ENCODE measurements around the gene SHKBP1. TPM values are rescaled to one million over a fixed set of nuclear protein-coding genes. Genes with fewer than 3 reads are reported as not detected.

Gene SHKBP1
- total RNA-seq, 1 experiment from 2014 or later = 52.3 TPM

GRCh38 chr19:40598121-40598917 lies 21.6 kb downstream of the SHKBP1 start:
- peak; percentile 94 for DNase-seq
- H3K36me3 ChIP-seq (replicated peaks; ENCODE audit: control insufficient read depth, insufficient read depth, low read length) = no peaks in the 10 kb centered on the region
- H3K4me3 ChIP-seq (ENCODE audit: insufficient read depth, low read depth, low read length) = peak overlapping the region; percentile 69
- peaks cover 56% of the 10 kb centered on the region for H3K27me3 ChIP-seq (ENCODE audit: control insufficient read depth, insufficient read depth, low read length)

- H3K27me3 ChIP-seq (ENCODE audit: control insufficient read depth, insufficient read depth, low read length) = peaks cover 56% of the 10 kb centered on the region
- no peak for DNase-seq
- H3K4me3 ChIP-seq (ENCODE audit: insufficient read depth, low read depth, low read length) = no peak overlapping the region
These were observed 22.2 kb downstream of the SHKBP1 start for GRCh38 chr19:40598918-40599307.

GRCh38 chr19:40599331-40599901 lies 22.7 kb downstream of the SHKBP1 start:
- H3K27me3 ChIP-seq (ENCODE audit: control insufficient read depth, insufficient read depth, low read length) = peaks cover 58% of the 10 kb centered on the region
- no peak overlapping the region for H3K4me3 ChIP-seq (ENCODE audit: insufficient read depth, low read depth, low read length)
- H3K36me3 ChIP-seq (replicated peaks; ENCODE audit: control insufficient read depth, insufficient read depth, low read length) = no peaks in the 10 kb centered on the region
- no peak for DNase-seq

More at GRCh38 chr19:40598918-40599307, 22.2 kb downstream of the SHKBP1 start:
- H3K36me3 ChIP-seq (replicated peaks; ENCODE audit: control insufficient read depth, insufficient read depth, low read length) = no peaks in the 10 kb centered on the region

- Histone ChIP-seq H3K27me3 (ENCODE audit: control insufficient read depth, insufficient read depth, low read length) (peaks cover 65% of the 10 kb centered on the region), H3K36me3 (replicated peaks; ENCODE audit: control insufficient read depth, insufficient read depth, low read length) (no peaks in the 10 kb centered on the region), H3K4me3 (ENCODE audit: insufficient read depth, low read depth, low read length) (no peak overlapping the region)
- DNase-seq = no peak
These were observed 23.4 kb downstream of the SHKBP1 start for GRCh38 chr19:40599902-40600569.

- no peak for DNase-seq
- 0 out of 2 replicates have a peak overlapping the region, but pooled peaks have one; percentile 36 for H3K4me3 ChIP-seq (ENCODE audit: insufficient read depth, low read depth, low read length)
- H3K27me3 ChIP-seq (ENCODE audit: control insufficient read depth, insufficient read depth, low read length) = peaks cover 67% of the 10 kb centered on the region
- no peaks in the 10 kb centered on the region for H3K36me3 ChIP-seq (replicated peaks; ENCODE audit: control insufficient read depth, insufficient read depth, low read length)
These were observed 24.0 kb downstream of the SHKBP1 start for GRCh38 chr19:40600570-40601133.

DNA sequence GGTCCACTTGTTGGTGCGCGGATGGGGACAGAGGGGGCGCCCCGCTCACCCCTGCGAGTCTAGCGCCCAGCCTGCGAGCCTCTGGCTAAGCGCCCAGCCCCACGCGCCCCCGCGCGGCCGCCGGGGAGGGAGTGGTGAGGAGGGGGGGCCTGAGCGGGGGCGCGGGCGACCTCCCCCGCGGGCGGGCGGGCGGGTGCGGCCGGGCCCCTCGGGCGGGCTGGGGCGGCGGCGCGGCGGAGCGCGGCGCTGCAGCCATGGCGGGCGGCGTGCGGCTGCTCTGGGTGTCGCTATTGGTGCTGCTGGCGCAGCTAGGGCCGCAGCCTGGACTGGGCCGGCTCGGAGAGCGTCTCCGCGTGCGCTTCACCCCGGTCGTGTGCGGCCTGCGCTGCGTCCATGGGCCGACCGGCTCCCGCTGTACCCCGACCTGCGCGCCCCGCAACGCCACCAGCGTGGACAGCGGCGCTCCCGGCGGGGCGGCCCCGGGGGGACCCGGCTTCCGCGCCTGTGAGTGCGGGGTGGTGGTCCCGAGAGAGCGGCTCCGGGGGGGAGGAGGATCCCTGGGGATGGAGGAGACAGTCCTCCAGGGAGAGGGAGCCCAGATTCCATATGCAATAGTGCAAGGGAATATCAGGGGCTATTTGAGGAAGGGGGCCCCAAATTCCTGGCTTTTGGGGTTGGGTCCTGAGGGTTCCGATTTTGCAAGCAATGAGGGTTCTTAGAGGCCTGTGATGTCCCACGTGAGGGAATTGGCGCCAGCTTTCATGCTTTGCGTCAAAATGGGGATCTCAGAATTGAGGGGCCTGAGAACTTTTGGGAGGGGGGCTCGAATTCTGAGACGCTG lies 24.7 kb downstream of the SHKBP1 start, which contains the start of gene LTBP4:
LTBP4 (plus strand) TSS at position 236 of the 841 bp plus-strand sequence; CDS start at position 255, 19 bp downstream.
- H3K27me3 ChIP-seq (ENCODE audit: control insufficient read depth, insufficient read depth, low read length) = peaks cover 67% of the 10 kb centered on the region
- H3K36me3 ChIP-seq (replicated peaks; ENCODE audit: control insufficient read depth, insufficient read depth, low read length) = no peaks in the 10 kb centered on the region
- no peak for DNase-seq
- peak within 1 kb of the TSS; percentile 36 for H3K4me3 ChIP-seq (ENCODE audit: insufficient read depth, low read depth, low read length)

DNA sequence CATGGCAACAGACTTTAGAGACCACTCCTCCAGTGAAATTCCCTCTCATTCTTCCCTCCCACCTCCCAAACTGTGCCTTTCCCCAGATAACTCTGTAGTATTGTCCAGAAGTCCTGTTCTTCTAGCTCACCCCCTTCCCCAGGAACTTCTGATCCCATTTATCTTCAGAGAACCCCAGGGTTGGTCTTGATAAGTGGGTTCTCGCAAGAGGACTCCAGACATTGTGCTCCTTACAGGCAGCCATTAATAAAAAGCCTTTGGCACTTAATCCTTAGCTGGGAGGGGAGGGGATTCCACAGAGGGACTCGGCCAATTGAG lies 26.4 kb downstream of the SHKBP1 start:
- no peak overlapping the region for H3K4me3 ChIP-seq (ENCODE audit: insufficient read depth, low read depth, low read length)
- no peaks in the 10 kb centered on the region for H3K36me3 ChIP-seq (replicated peaks; ENCODE audit: control insufficient read depth, insufficient read depth, low read length)
- H3K27me3 ChIP-seq (ENCODE audit: control insufficient read depth, insufficient read depth, low read length) = peaks cover 68% of the 10 kb centered on the region
- DNase-seq = no peak

DNA sequence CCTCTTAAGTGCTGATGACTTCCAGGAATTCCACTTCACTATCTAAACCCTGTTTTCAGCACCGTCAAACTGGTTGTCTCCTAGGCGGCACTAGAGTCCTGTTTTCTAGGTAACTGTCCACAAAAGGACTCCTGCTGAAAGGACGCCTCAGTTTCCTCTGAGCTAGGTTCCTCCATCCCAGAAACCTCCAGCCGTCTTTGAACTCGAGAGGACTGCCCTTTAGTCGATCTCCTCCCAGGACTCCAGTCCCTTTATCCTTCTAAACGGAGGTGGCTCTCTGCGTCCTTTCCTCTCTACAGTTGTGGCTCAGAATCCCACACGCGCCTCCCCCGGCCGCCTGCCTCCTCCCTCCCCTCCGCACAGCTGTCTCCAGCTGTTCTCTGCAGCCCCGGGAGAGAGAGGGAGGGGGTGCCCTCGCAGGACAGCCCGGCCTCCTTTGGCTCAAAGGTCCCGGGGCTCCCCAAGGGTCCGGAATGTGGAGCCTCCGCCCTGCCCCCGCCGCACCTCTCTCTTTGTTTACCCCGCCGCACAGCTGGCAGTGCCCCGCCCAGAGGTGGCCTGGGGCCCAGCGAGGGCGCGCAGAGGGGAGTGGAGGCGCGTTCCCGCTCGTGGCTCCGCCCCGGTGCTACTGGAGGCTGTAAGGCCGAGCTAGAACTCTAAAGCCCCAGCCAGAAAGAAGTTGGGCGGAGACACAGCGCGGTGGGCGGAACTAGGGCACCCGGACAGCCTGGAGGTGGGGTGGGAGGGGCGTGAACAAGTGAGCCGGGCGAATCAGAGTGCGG lies 26.9 kb downstream of the SHKBP1 start:
- Histone ChIP-seq H3K27me3 (ENCODE audit: control insufficient read depth, insufficient read depth, low read length) (peaks cover 74% of the 10 kb centered on the region), H3K4me3 (ENCODE audit: insufficient read depth, low read depth, low read length) (peak overlapping the region; percentile 47), H3K36me3 (replicated peaks; ENCODE audit: control insufficient read depth, insufficient read depth, low read length) (no peaks in the 10 kb centered on the region)
- DNase-seq = peak; percentile 96

DNA sequence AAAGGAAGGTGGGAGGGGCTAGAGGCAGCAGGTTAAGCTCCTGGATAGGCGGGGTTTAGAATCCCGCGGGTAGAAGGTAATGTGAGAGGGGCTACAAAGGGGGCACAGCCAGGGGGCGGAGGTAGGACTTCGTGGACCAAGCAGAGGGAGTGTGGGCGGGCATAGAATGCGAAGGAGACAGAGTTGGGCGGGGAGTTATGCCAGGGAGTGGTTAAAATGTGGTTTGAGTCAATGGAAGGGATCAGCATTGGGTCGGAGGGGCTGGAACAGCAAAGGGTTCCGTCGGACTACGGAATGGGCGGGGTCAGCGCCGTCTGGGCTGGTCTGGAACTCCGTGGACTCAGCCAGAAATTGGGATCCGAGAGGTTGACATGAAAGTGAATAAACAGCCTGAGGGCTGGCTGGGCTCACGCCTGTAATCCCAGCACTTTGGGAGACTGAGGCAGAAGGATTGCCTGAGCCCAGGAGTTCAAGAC lies 27.5 kb downstream of the SHKBP1 start:
- H3K36me3 ChIP-seq (replicated peaks; ENCODE audit: control insufficient read depth, insufficient read depth, low read length) = no peaks in the 10 kb centered on the region
- peaks cover 75% of the 10 kb centered on the region for H3K27me3 ChIP-seq (ENCODE audit: control insufficient read depth, insufficient read depth, low read length)
- no peak for DNase-seq
- H3K4me3 ChIP-seq (ENCODE audit: insufficient read depth, low read depth, low read length) = no peak overlapping the region

- Histone ChIP-seq H3K27me3 (ENCODE audit: control insufficient read depth, insufficient read depth, low read length) (peaks cover 76% of the 10 kb centered on the region), H3K4me3 (ENCODE audit: insufficient read depth, low read depth, low read length) (peak overlapping the region; percentile 56), H3K36me3 (replicated peaks; ENCODE audit: control insufficient read depth, insufficient read depth, low read length) (no peaks in the 10 kb centered on the region)
- peak; percentile 59 for DNase-seq
These were observed 28.1 kb downstream of the SHKBP1 start for GRCh38 chr19:40604647-40605215.

GRCh38 chr19:40605216-40605971 lies 28.7 kb downstream of the SHKBP1 start:
- H3K4me3 ChIP-seq (ENCODE audit: insufficient read depth, low read depth, low read length) = peak overlapping the region; percentile 56
- no peaks in the 10 kb centered on the region for H3K36me3 ChIP-seq (replicated peaks; ENCODE audit: control insufficient read depth, insufficient read depth, low read length)
- H3K27me3 ChIP-seq (ENCODE audit: control insufficient read depth, insufficient read depth, low read length) = peaks cover 71% of the 10 kb centered on the region
- peak; percentile 88 for DNase-seq

- H3K27me3 ChIP-seq (ENCODE audit: control insufficient read depth, insufficient read depth, low read length) = peaks cover 73% of the 10 kb centered on the region
- H3K4me3 ChIP-seq (ENCODE audit: insufficient read depth, low read depth, low read length) = no peak overlapping the region
- peak; percentile 68 for DNase-seq
- no peaks in the 10 kb centered on the region for H3K36me3 ChIP-seq (replicated peaks; ENCODE audit: control insufficient read depth, insufficient read depth, low read length)
These were observed 30.9 kb downstream of the SHKBP1 start for GRCh38 chr19:40607311-40608239.
